Peyer's patch (tissue), 4 donors: ENCODE data around the gene TMEM239. TPM values are rescaled to one million over a fixed set of nuclear protein-coding genes. Genes with fewer than 3 reads are reported as not detected.
"Not testable (repeated sequence)": the region's sequence is repeated elsewhere in the genome, so short reads cannot be mapped to it uniquely, and the experiment has no call there.

Experiments used
- DNase-seq, 3 donors: peaks; one replicate each; pipeline ENCODE4 v3.0.0-alpha.2; 2017 to 2019
- H3K27ac ChIP-seq, 4 donors: fragments of 200-600 bp; sonication (generic); one replicate each; pipeline ENCODE4 v1.5.1; 2016 to 2019
- H3K27me3 ChIP-seq, 2 donors: fragments of 200-600 bp; sonication (generic); one replicate each; pipeline ENCODE4 v1.5.1; 2019
- H3K36me3 ChIP-seq, 3 donors: fragments of 200-600 bp; sonication (generic); one replicate each; pipeline ENCODE4 v1.5.1; 2016 to 2019
- H3K4me1 ChIP-seq, 4 donors: fragments of 200-600 bp; sonication (generic); one replicate each; pipeline ENCODE4 v1.5.1; 2016 to 2019
- H3K4me3 ChIP-seq, 4 donors: fragments of 200-600 bp; sonication (generic); 1 replicate in 3 of 4; 2 replicates in 1 of 4; pipeline ENCODE4 v1.5.1; 2016 to 2019; ENCODE audit warnings: mild to moderate bottlenecking in 1 of 4
- H3K9me3 ChIP-seq, 4 donors: fragments of 200-600 bp; sonication (generic); one replicate each; pipeline ENCODE4 v1.5.1; 2016 to 2019; ENCODE audit warnings: mild to moderate bottlenecking in 1 of 4
- CTCF ChIP-seq, 6 experiments: fragments of 450-650 bp in 4 of 6; fragments of 200-600 bp in 2 of 6; sonication (generic) in 1 of 6; IDR thresholded peaks; one replicate each; pipeline ENCODE4 v1.5.1; 2017 to 2019; ENCODE audit warnings: antibody characterized with exemption in 6 of 6, mild to moderate bottlenecking in 3 of 6, moderate library complexity in 1 of 6
- POLR2A ChIP-seq, 2 donors: fragments of 450-650 bp; IDR thresholded peaks; one replicate each; pipeline ENCODE4 v1.5.1; 2017; ENCODE audit warnings: antibody characterized with exemption in 2 of 2, mild to moderate bottlenecking in 2 of 2, moderate library complexity in 2 of 2
- total RNA-seq, 4 donors: library from RNA; depleted of rRNA; stranded (reverse); fragments of >200 nt; gene quantifications; one replicate each; pipeline ENCODE4 v1.1.0, GENCODE V29; 2016

TMEM239 gene
- not detected for total RNA-seq

DNA sequence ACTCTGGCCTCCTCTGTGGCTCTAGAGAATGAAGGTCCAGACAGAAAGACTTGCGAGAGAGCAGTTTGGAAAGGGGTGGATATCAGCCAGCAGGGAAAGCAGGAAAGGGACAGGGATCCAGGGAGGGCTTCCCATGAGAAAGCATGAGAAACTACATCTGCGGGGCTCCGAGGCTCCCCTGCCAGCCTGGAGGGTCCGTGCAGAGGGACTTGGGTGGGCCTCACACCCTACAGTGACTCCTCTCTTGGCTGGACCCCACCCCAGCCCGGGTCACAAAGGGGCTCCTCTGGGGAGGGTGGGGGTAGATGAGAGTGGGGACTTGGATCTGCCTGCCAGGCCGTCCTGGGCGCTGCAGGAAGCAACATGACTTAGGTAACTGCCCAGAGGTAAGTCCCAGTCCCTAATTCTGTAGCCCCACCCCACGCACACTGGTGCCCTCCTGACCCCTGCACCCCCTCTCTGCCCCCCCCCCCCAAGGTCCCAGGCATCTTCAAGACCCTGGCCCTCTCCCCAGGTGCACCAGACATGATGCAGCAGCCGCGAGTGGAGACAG lies at the start of gene TMEM239:
Gene TMEM239, plus strand, starts transcription at position 335 of the 553 bp plus-strand sequence. Its CDS starts 191 bp downstream, at position 526.
- Histone ChIP-seq H3K27ac (no peak within 1 kb of the TSS), H3K27me3 (peaks cover 0 to 8% of the 10 kb centered on the region in 2 donors), H3K9me3 (no peaks in the 10 kb centered on the region), H3K36me3 (no peaks in the 10 kb centered on the region), H3K4me3 (no peak within 1 kb of the TSS), H3K4me1 (no peaks in the 10 kb centered on the region)
- TF ChIP-seq POLR2A (IDR thresholded peaks at IDR 0.05) (no peak), CTCF (IDR thresholded peaks at IDR 0.05) (no peak)
- peak in 1 of 3 donors; percentile 40 for DNase-seq

GRCh38 chr20:2767768-2768631 lies 48.2 kb upstream of the TMEM239 start:
- Histone ChIP-seq H3K27me3 (no peaks in the 10 kb centered on the region), H3K9me3 (no peaks in the 10 kb centered on the region), H3K27ac (no peak overlapping the region), H3K36me3 (no peaks in the 10 kb centered on the region), H3K4me3 (no peak overlapping the region), H3K4me1 (no peaks in the 10 kb centered on the region)
- TF ChIP-seq CTCF (IDR thresholded peaks at IDR 0.05) = no peak
- TF ChIP-seq POLR2A (IDR thresholded peaks at IDR 0.05) = no peak
- DNase-seq = no peak

DNA sequence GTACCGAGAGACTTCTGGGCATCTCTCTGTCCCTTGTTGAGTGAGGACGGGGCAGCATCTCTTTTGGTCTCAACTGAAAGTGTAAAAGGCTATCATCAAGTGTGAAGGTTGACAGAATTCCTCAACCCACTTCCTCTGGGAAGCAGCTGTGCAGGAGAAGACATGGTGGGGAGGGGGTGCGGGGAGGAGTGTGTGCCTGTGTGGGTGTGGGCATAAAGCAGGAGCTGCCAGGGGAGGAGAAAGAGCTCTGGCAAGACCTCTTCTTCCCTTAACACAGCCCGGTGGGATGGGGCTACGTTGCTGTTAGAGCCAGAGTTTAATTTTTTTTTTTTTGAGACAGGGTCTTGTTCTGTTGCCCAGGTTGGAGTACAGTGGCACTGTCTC lies 47.5 kb upstream of the TMEM239 start:
- Histone ChIP-seq H3K9me3 (no peaks in the 10 kb centered on the region), H3K36me3 (no peaks in the 10 kb centered on the region), H3K27me3 (no peaks in the 10 kb centered on the region), H3K4me3 (no peak overlapping the region), H3K27ac (no peak overlapping the region), H3K4me1 (no peaks in the 10 kb centered on the region)
- TF ChIP-seq CTCF (IDR thresholded peaks at IDR 0.05) (no peak), POLR2A (IDR thresholded peaks at IDR 0.05) (no peak)
- DNase-seq = no peak

DNA sequence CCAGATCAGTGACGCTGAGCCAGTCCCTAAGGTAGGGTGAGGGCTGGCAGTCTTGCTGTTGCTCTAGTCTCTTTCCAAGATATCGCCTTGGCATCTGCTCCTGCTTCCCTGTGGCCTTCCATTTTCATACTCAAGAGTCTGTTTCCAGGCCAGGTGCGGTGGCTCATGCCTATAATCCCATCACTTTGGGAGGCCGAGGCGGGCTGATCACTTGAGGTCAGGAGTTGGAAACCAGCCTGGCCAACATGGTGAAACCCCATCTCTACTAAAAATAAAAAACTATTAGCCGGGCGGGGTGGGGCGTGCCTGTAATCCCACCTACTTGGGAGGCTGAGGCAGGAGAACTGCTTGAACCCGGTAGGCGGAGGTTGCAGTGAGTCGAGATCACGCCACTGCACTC lies 46.1 kb upstream of the TMEM239 start:
- not testable (repeated sequence) for DNase-seq

DNA sequence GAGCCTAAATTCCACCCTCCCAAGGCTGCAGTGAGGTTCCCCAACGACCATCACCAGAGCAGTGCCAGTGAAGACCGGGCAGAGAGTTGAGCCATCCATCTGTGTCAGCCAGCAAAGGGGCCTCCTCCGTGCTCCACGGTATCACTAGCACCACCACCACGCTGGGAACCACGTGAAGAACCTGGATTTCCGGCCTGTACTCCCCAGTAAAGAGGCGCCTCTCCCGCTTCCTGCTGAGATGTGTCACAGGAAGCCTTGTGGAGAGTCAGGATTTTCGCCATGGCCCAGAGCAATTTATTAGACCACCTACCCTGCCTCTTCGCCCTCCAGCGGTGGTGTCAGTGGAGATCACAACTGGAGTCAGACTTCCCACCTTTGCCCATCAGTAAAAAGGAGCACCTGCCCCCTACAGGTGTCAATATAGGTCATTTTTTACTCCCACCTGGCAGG lies 44.5 kb upstream of the TMEM239 start:
- DNase-seq = no peak
- Histone ChIP-seq H3K4me1 (no peaks in the 10 kb centered on the region), H3K4me3 (no peak overlapping the region), H3K27me3 (no peaks in the 10 kb centered on the region), H3K36me3 (no peaks in the 10 kb centered on the region), H3K27ac (no peak overlapping the region), H3K9me3 (no peaks in the 10 kb centered on the region)
- TF ChIP-seq POLR2A (IDR thresholded peaks at IDR 0.05) (no peak), CTCF (IDR thresholded peaks at IDR 0.05) (no peak)

More for the DNA sequence above, 46.1 kb upstream of the TMEM239 start:
- not testable (repeated sequence) for H3K36me3 ChIP-seq, H3K4me3 ChIP-seq, H3K27me3 ChIP-seq, H3K4me1 ChIP-seq, H3K9me3 ChIP-seq, H3K27ac ChIP-seq

- no peak for DNase-seq
- H3K4me3 ChIP-seq = no peak overlapping the region
- no peak for TF ChIP-seq CTCF (IDR thresholded peaks at IDR 0.05)
- TF ChIP-seq POLR2A (IDR thresholded peaks at IDR 0.05) = no peak
These were observed 42.4 kb upstream of the TMEM239 start for GRCh38 chr20:2773812-2774211.

More at GRCh38 chr20:2773812-2774211, 42.4 kb upstream of the TMEM239 start:
- Histone ChIP-seq H3K27ac (no peak overlapping the region), H3K27me3 (no peaks in the 10 kb centered on the region), H3K9me3 (no peaks in the 10 kb centered on the region), H3K4me1 (no peaks in the 10 kb centered on the region), H3K36me3 (no peaks in the 10 kb centered on the region)
